ENCODE data around the gene FOXA2. TPM values are rescaled to one million over a fixed set of nuclear protein-coding genes. Genes with fewer than 3 reads are reported as not detected.

Gene FOXA2
- total RNA-seq, 1 donor from 2014 or later, result not detected

DNA sequence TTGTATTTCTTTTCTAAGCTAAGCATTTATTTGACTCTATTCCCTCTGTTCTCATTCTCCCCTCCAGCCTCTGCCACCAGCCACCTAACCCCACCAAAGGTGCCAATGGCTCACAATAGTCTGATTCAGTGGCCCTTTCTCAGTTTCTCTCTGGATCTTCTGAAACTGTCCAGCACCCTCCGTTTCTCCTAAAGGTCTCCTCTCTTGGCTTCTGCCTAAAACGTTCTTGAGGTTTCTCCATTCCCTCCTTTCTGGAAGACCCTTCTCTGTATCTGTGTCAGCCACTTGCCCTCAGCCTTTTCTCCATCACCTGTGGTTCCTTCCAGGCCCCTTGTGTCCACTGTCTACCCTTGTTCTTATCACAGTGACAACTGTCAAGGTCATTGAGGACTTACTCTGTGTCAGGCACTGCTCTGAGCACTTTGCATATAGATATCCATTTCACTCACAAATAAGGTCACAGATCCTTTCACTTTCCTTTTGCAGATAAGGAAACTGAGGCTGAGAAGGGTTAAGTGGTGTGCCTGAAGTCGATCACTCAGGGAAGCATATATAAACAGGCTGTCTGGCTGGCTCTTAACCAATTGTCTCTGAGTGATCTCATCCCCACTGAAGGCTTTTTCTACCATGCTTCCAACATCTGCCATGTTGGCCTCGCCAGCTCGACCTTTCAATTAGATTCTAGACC, 48.1 kb downstream of the FOXA2 start:
- H3K9me3 Mint-ChIP-seq, result no peaks in the 10 kb centered on the region
- no peak for DNase-seq (ENCODE audit: low spot score)
- H3K36me3 Mint-ChIP-seq (ENCODE audit: low read depth), result no peaks in the 10 kb centered on the region
- H3K4me3 Mint-ChIP-seq, result no peak overlapping the region
- no peaks in the 10 kb centered on the region for H3K27me3 Mint-ChIP-seq (ENCODE audit: insufficient read depth)
- no peak overlapping the region for H3K27ac Mint-ChIP-seq
- intact Hi-C loops (cut with micrococcal nuclease), result no loop called here
- H3K4me1 Mint-ChIP-seq (ENCODE audit: low read depth), result no peaks in the 10 kb centered on the region

DNA sequence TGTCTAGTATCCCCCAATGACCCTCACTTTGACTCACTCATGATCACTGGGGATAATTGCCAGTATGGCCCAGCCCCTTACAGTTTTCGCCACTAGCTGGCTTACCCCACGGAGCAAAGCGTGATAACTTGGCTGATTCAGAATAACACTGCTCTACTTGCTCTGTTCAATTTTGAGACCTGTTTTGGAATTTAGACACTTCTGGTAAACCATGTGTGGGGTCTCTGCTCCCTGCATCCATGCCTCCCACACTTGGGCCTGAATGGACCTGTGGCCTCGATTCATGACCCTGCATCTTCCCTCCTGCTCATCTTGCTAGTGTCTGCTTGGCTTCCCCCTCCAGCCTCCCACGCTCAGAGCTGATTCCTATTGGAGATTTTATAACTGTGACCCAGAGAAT, 48.9 kb downstream of the FOXA2 start:
- Mint-ChIP-seq H3K9me3 (no peaks in the 10 kb centered on the region), H3K4me3 (no peak overlapping the region), H3K27ac (no peak overlapping the region), H3K36me3 (ENCODE audit: low read depth) (no peaks in the 10 kb centered on the region), H3K27me3 (ENCODE audit: insufficient read depth) (no peaks in the 10 kb centered on the region), H3K4me1 (ENCODE audit: low read depth) (no peaks in the 10 kb centered on the region)
- intact Hi-C loops (cut with micrococcal nuclease), result no loop called here
- no peak for DNase-seq (ENCODE audit: low spot score)

DNA sequence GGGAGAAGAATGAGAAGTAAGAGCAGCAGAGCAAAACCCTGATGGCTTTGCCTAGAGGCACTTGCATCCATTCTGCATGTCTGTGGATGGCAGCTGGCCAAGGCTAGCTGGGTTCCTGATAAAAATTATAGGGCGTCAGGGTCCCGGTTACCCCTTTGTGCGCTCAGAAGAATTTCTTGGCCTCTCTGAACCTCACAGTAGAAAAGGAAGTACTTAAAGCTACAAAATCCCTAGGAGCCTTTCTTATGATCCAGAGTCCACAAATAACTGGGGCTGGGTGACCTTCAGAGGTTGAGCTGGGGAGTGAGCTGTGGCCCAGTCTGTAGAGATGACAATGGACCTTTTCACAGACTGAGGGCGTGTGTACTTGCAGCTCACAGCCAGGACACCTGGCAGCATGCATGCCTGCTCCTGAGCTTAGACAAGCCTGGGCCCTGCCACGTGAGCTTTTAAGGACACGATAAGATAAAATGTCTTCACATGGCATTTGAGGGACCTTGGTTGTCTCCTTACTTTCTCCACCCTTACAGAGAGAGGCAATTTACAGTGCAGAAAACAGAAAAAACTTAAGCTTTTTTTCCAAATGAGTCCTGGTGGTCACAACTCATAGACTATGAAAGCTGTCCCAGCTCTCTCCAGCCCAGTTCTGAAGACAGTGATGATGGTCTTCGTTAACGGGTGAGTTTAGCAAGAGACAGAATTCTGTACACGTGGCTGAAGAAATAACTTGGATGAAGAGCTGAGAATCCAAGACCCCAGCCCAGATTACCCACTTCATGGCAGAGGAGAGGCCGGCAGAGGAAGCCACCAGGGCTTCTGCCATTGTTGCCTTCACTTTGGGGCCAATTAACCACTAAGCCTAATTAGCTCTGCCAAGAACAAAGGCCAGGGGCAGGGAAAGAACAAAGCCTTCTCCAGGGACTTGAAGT, 50.3 kb downstream of the FOXA2 start:
- no peaks in the 10 kb centered on the region for H3K36me3 Mint-ChIP-seq (ENCODE audit: low read depth)
- no peaks in the 10 kb centered on the region for H3K27me3 Mint-ChIP-seq (ENCODE audit: insufficient read depth)
- DNase-seq (ENCODE audit: low spot score), result no peak
- intact Hi-C loops (cut with micrococcal nuclease), result no loop called here
- no peak overlapping the region for H3K4me3 Mint-ChIP-seq
- H3K9me3 Mint-ChIP-seq, result no peaks in the 10 kb centered on the region
- no peaks in the 10 kb centered on the region for H3K4me1 Mint-ChIP-seq (ENCODE audit: low read depth)
- no peak overlapping the region for H3K27ac Mint-ChIP-seq

DNA sequence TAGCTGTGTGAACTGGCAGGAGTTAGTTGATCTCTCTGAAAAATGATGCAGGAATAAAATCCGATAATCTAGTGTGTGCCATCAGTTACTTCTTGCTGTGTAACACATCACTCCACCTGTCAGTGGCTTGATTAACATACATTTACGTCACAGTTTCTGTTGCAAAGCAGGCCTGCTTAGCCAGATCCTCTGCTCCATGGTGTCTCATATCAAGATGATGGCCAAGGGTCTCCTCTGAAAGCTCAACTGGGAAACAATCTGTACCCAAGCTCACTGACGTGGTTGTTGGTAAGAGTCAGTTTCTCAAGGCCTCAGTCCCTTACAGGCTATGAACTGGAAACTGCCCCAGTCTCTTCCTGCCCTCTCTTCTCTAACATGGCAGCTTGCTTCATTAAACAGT, 51.8 kb downstream of the FOXA2 start:
- H3K27me3 Mint-ChIP-seq (ENCODE audit: insufficient read depth), result no peaks in the 10 kb centered on the region
- no peak for DNase-seq (ENCODE audit: low spot score)
- no peak overlapping the region for H3K4me3 Mint-ChIP-seq
- no peak overlapping the region for H3K27ac Mint-ChIP-seq
- intact Hi-C loops (cut with micrococcal nuclease), result no loop called here
- no peaks in the 10 kb centered on the region for H3K9me3 Mint-ChIP-seq
- H3K36me3 Mint-ChIP-seq (ENCODE audit: low read depth), result no peaks in the 10 kb centered on the region
- no peaks in the 10 kb centered on the region for H3K4me1 Mint-ChIP-seq (ENCODE audit: low read depth)

DNA sequence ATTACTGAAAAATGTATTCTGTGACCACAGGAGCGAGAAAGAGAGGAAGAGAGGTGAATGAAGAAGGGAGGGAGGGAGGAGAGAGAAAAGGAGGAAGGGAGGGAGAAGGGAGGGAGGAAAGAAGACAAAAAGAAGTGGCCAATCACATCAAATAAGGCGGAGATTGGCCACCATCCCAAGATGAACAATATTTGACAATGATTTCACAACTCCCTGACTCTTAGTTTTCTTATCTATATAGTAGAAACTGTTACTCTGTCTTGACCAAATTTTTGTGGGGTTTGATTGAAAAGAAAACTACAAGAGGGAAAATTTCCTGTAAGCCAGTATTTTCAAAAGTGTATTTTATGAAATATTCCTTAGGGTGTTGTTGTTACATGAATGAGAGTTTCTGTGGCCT, 52.6 kb downstream of the FOXA2 start:
- no peak for DNase-seq (ENCODE audit: low spot score)
- no peaks in the 10 kb centered on the region for H3K4me1 Mint-ChIP-seq (ENCODE audit: low read depth)
- no peak overlapping the region for H3K4me3 Mint-ChIP-seq
- no peaks in the 10 kb centered on the region for H3K9me3 Mint-ChIP-seq
- no peaks in the 10 kb centered on the region for H3K36me3 Mint-ChIP-seq (ENCODE audit: low read depth)
- no peaks in the 10 kb centered on the region for H3K27me3 Mint-ChIP-seq (ENCODE audit: insufficient read depth)
- no peak overlapping the region for H3K27ac Mint-ChIP-seq
- intact Hi-C loops (cut with micrococcal nuclease), result no loop called here

DNA sequence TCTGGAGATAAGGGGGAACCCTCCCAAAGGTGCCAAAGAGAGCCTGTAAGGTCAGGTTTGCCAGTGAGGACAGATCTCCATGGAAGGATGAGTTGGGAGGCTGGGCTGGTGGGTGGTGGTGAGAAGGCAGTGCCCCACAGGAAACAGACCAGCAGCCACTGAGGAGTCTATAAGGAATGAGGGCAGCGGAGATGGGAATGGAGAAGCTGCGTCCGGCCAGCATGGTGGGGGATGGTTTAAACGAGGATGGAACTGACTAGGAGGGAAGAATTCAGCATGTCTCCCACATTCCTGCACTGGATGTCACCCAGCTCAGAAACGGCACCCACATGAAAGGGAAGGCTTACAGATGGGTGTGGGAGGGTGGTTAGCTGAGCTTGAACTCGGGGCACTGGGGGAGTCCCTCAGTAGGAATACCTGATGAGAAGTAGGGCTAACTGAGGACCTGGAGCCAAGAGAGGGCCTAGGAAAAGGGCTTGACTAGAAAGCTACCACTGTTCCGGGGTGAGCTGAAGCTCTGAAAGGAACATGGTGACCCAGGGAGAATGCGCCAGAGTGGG, 53.2 kb downstream of the FOXA2 start:
- no peak overlapping the region for H3K4me3 Mint-ChIP-seq
- intact Hi-C loops (cut with micrococcal nuclease), result no loop called here
- no peaks in the 10 kb centered on the region for H3K9me3 Mint-ChIP-seq
- H3K4me1 Mint-ChIP-seq (ENCODE audit: low read depth), result no peaks in the 10 kb centered on the region
- H3K27ac Mint-ChIP-seq, result no peak overlapping the region
- no peaks in the 10 kb centered on the region for H3K27me3 Mint-ChIP-seq (ENCODE audit: insufficient read depth)
- no peak for DNase-seq (ENCODE audit: low spot score)
- H3K36me3 Mint-ChIP-seq (ENCODE audit: low read depth), result no peaks in the 10 kb centered on the region
